ENCODE data around the gene CHD3. TPM values are rescaled to one million over a fixed set of nuclear protein-coding genes. Genes with fewer than 3 reads are reported as not detected.

Gene CHD3
- total and polyA plus RNA-seq, 10 of the 15 experiments (the other 5 are each of a cell fraction or from before 2014, with no cell fraction given): 1.4 to 86.8 (median 39.1) TPM

- no peak overlapping the region for H3K27ac ChIP-seq (ENCODE audit: control insufficient read depth, insufficient read depth)
- peak overlapping the region; percentile 79 for H2AFZ ChIP-seq (ENCODE audit: control insufficient read depth, low read depth, low read length)
- H3K9ac ChIP-seq (ENCODE audit: control insufficient read depth, insufficient read depth, low read length): no peak overlapping the region; the same call in 1 of the 2 replicates
- in situ Hi-C loops (cut with MboI) (no loop called here), intact Hi-C loops (cut with micrococcal nuclease; ENCODE audit: unreplicated experiment) (loop anchor here (1.0 kb wide), 2 partner anchors 16 to 29 kb away; no protein-coding TSS in a partner anchor)
- no TSS peak for BruUV-seq (replicated peaks)
- DNase-seq (ENCODE audit: low read depth, low spot score): peak; percentile 73
- ChIA-PET RAD21 (ENCODE audit: unreplicated experiment) (interaction anchor here (0.9 to 2.1 kb wide), 6 partner anchors 10 to 108 kb away, joined by 3 to 27 read pairs (median 7); partner anchors contain the start of gene KDM6B), SMC1A (ENCODE audit: uncharacterized antibody, unreplicated experiment) (interaction anchor here (0.6 to 2.3 kb wide), 6 partner anchors 11 to 32 kb away, joined by 3 to 14 read pairs (median 6); partner anchors contain the start of gene KDM6B), POLR2A (interaction anchor here (1.8 kb wide), 1 partner anchor 17 kb away, joined by 10 read pairs; no protein-coding TSS in a partner anchor), CTCF (interaction anchor here (1.0 to 3.3 kb wide), 8 partner anchors 14 to 137 kb away, joined by 3 to 47 read pairs (median 9); partner anchors contain the start of gene KDM6B)
- peaks cover 26% of the 10 kb centered on the region for H3K4me1 ChIP-seq (ENCODE audit: control insufficient read depth, insufficient read depth, low read length)
- H3K79me2 ChIP-seq (ENCODE audit: control insufficient read depth, insufficient read depth, low read length): peaks cover 10% of the 10 kb centered on the region
- no peaks in the 10 kb centered on the region; the same call in 1 of the 2 replicates for H4K20me1 ChIP-seq (ENCODE audit: control insufficient read depth, insufficient read depth)
- FAIRE-seq: peak; percentile 95
- 13% methylated on average over 60 of the region's 60 CpGs for WGBS (ENCODE audit: insufficient coverage, insufficient replicate concordance, low lambda C conversion rate, missing lambda C conversion rate)
- H3K36me3 ChIP-seq (ENCODE audit: control insufficient read depth in 2 of 2, insufficient read depth in 2 of 2, low read length in 1 of 2): peaks cover 12 to 24% of the 10 kb centered on the region in 2 experiments; a peak in 3 of 4 replicates
- H3K4me3 ChIP-seq: peak overlapping the region; percentile 41; the same call in 1 of the 2 replicates
- H3K9me3 ChIP-seq (replicated peaks; ENCODE audit: control insufficient read depth, insufficient read depth, low read length): no peaks in the 10 kb centered on the region
- peak; percentile 90 for ATAC-seq
- no peaks in the 10 kb centered on the region for H3K27me3 ChIP-seq (replicated peaks in 1 of 2; ENCODE audit: control insufficient read depth in 2 of 2, insufficient read depth in 2 of 2, low read length in 1 of 2)
- H3K4me2 ChIP-seq (ENCODE audit: control insufficient read depth, insufficient read depth): peak overlapping the region; percentile 70
- TF ChIP-seq ELK1 (IDR thresholded peaks at IDR 0.05; ENCODE audit: low read depth, low read length) (peak; percentile 38; the same call in 1 of the 2 replicates), POLR2A (IDR thresholded peaks at IDR 0.05; ENCODE audit: low read depth, low read length) (peak; percentile 71; the same call in 1 of the 2 replicates), GATAD2B (conservative IDR thresholded peaks at IDR 0.05; ENCODE audit: low read depth) (peak; percentile 82), EGR1 (IDR thresholded peaks at IDR 0.05; ENCODE audit: borderline replicate concordance in 1 of 2, low read depth in 2 of 2, low read length in 2 of 2) (peak in 1 of 2 experiments; percentile 34; a peak in 1 of 3 replicates), CHD2 (IDR thresholded peaks at IDR 0.05; ENCODE audit: borderline replicate concordance, low read depth, low read length) (peak; percentile 64), MEF2A (IDR thresholded peaks at IDR 0.05; ENCODE audit: insufficient read depth, low read depth, low read length) (0 out of 2 replicates have a peak, but pooled peaks have one; percentile 27), SMAD1 (IDR thresholded peaks at IDR 0.05; ENCODE audit: low read depth, partially characterized antibody) (no peak), BHLHE40 (IDR thresholded peaks at IDR 0.05; ENCODE audit: borderline replicate concordance in 1 of 2, low read depth in 2 of 2, low read length in 1 of 2) (peak; percentile 78 to 79), HCFC1 (IDR thresholded peaks at IDR 0.05; ENCODE audit: low read length) (peak; percentile 33; the same call in 1 of the 2 replicates), BACH1 (IDR thresholded peaks at IDR 0.05; ENCODE audit: borderline replicate concordance) (peak; percentile 64), STAT1 (conservative IDR thresholded peaks at IDR 0.05) (0 out of 2 replicates have a peak, but pooled peaks have one; percentile 79), MYC (IDR thresholded peaks at IDR 0.05; ENCODE audit: insufficient read depth, insufficient read length, insufficient replicate concordance, low read length, severe bottlenecking) (peak; percentile 62), ZNF24 (IDR thresholded peaks at IDR 0.05) (no peak), RAD21 (IDR thresholded peaks at IDR 0.05; ENCODE audit: insufficient read depth, low read depth, low read length) (peak; percentile 84)
- TF ChIP-seq, protein P1, sequence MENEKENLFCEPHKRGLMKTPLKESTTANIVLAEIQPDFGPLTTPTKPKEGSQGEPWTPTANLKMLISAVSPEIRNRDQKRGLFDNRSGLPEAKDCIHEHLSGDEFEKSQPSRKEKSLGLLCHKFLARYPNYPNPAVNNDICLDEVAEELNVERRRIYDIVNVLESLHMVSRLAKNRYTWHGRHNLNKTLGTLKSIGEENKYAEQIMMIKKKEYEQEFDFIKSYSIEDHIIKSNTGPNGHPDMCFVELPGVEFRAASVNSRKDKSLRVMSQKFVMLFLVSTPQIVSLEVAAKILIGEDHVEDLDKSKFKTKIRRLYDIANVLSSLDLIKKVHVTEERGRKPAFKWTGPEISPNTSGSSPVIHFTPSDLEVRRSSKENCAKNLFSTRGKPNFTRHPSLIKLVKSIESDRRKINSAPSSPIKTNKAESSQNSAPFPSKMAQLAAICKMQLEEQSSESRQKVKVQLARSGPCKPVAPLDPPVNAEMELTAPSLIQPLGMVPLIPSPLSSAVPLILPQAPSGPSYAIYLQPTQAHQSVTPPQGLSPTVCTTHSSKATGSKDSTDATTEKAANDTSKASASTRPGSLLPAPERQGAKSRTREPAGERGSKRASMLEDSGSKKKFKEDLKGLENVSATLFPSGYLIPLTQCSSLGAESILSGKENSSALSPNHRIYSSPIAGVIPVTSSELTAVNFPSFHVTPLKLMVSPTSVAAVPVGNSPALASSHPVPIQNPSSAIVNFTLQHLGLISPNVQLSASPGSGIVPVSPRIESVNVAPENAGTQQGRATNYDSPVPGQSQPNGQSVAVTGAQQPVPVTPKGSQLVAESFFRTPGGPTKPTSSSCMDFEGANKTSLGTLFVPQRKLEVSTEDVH (IDR thresholded peaks at IDR 0.05; ENCODE audit: low read depth, partially characterized antibody): no peak
Observed at GRCh38 chr17:7851438-7852261, 36.9 kb upstream of the CHD3 start.

Data from GM12878 (cell line).